TTC549 (cell line): ENCODE data around the gene MCRS1.
"Not testable (repeated sequence)": the region's sequence is repeated elsewhere in the genome, so short reads cannot be mapped to it uniquely, and the experiment has no call there.

Experiments
- FAIRE-seq: peaks from 2 replicates; lab custom pipeline; 2012; peaks lifted over from hg19 to GRCh38; lab: Jason Lieb, UNC

MCRS1 gene

GRCh38 chr12:49540229-49541139 lies 27.5 kb downstream of the MCRS1 start:
- no peak for FAIRE-seq

GRCh38 chr12:49539406-49540228 lies 28.3 kb downstream of the MCRS1 start:
- FAIRE-seq = no peak

GRCh38 chr12:49538510-49539403 lies 29.2 kb downstream of the MCRS1 start, which contains the start of gene KCNH3:
TSS of gene KCNH3 (plus strand) at chr12:49539030. CDS start at chr12:49539417, 387 bp downstream.
- no peak for FAIRE-seq

GRCh38 chr12:49537752-49538509 lies 30.0 kb downstream of the MCRS1 start:
- FAIRE-seq = no peak

GRCh38 chr12:49537231-49537751 lies 30.7 kb downstream of the MCRS1 start:
- FAIRE-seq = no peak

- no peak for FAIRE-seq
Observed at GRCh38 chr12:49536526-49537071, 31.3 kb downstream of the MCRS1 start.

GRCh38 chr12:49535921-49536525 lies 31.9 kb downstream of the MCRS1 start:
- FAIRE-seq = no peak

- no peak for FAIRE-seq
Observed at GRCh38 chr12:49534731-49535278, 33.1 kb downstream of the MCRS1 start.

- not testable (repeated sequence) for FAIRE-seq
Observed at GRCh38 chr12:49534122-49534521, 33.8 kb downstream of the MCRS1 start.

- FAIRE-seq = no peak
Observed at GRCh38 chr12:49533331-49533730, 34.6 kb downstream of the MCRS1 start.

GRCh38 chr12:49531745-49532144 lies 36.2 kb downstream of the MCRS1 start:
- no peak for FAIRE-seq

GRCh38 chr12:49529414-49529813 lies 38.5 kb downstream of the MCRS1 start:
- no peak for FAIRE-seq

- FAIRE-seq = no peak
Observed at GRCh38 chr12:49527361-49528130, 40.4 kb downstream of the MCRS1 start.

- FAIRE-seq = no peak
Observed at GRCh38 chr12:49525942-49526341, 42.0 kb downstream of the MCRS1 start.

- FAIRE-seq = no peak
Observed at GRCh38 chr12:49524660-49525324, 43.1 kb downstream of the MCRS1 start.

GRCh38 chr12:49521389-49521788 lies 46.6 kb downstream of the MCRS1 start:
- FAIRE-seq = no peak

- FAIRE-seq = no peak
Observed at GRCh38 chr12:49519574-49519936, 48.4 kb downstream of the MCRS1 start.

- no peak for FAIRE-seq
Observed at GRCh38 chr12:49518914-49519573, 48.9 kb downstream of the MCRS1 start.
